GM20000 (cell line): Measurements from ENCODE around the gene IQCN.

Experiments
- DNase-seq: peaks from one replicate; pipeline ENCODE4 v3.0.0; 2012; ENCODE audit warnings: low spot score
- TF ChIP-seq, protein P1 (sequence below): IDR thresholded peaks from 2 replicates; pipeline ENCODE4 v1.5.1; 2012; ENCODE audit warnings: mild to moderate bottlenecking, control low read depth; ENCODE audit errors: extremely low read depth, missing control alignments

The IQCN gene

GRCh38 chr19:18291590-18292461, 17.6 kb upstream of the IQCN start:
- TF ChIP-seq, protein P1, sequence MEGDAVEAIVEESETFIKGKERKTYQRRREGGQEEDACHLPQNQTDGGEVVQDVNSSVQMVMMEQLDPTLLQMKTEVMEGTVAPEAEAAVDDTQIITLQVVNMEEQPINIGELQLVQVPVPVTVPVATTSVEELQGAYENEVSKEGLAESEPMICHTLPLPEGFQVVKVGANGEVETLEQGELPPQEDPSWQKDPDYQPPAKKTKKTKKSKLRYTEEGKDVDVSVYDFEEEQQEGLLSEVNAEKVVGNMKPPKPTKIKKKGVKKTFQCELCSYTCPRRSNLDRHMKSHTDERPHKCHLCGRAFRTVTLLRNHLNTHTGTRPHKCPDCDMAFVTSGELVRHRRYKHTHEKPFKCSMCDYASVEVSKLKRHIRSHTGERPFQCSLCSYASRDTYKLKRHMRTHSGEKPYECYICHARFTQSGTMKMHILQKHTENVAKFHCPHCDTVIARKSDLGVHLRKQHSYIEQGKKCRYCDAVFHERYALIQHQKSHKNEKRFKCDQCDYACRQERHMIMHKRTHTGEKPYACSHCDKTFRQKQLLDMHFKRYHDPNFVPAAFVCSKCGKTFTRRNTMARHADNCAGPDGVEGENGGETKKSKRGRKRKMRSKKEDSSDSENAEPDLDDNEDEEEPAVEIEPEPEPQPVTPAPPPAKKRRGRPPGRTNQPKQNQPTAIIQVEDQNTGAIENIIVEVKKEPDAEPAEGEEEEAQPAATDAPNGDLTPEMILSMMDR: no peak
- DNase-seq: peak; percentile 95

DNA sequence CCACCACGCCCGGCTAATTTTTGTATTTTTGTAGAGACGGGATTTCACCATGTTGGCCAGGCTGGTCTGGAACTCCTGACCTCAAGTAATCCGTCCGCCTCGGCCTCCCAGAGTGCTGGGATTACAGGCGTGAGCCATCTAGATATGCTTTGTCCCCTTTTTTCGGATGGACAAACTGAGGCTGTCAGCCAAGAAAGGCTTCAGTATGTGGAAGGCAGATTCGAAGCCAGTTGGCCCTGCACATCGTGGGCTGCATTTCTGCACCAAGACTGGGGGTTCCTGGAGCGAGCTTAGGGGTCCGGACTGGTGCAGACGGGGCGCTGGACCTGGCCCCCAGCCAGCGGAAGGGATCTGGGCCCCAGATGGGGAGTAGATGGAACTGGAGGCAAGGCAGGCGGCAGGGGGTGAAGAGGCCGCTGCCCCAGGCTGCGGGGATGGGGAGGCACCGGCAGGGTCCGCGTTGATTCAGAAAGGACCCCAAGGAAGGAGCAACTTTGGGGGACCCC, 16.8 kb upstream of the IQCN start:
- DNase-seq: peak; percentile 56
- TF ChIP-seq, protein P1: no peak

DNA sequence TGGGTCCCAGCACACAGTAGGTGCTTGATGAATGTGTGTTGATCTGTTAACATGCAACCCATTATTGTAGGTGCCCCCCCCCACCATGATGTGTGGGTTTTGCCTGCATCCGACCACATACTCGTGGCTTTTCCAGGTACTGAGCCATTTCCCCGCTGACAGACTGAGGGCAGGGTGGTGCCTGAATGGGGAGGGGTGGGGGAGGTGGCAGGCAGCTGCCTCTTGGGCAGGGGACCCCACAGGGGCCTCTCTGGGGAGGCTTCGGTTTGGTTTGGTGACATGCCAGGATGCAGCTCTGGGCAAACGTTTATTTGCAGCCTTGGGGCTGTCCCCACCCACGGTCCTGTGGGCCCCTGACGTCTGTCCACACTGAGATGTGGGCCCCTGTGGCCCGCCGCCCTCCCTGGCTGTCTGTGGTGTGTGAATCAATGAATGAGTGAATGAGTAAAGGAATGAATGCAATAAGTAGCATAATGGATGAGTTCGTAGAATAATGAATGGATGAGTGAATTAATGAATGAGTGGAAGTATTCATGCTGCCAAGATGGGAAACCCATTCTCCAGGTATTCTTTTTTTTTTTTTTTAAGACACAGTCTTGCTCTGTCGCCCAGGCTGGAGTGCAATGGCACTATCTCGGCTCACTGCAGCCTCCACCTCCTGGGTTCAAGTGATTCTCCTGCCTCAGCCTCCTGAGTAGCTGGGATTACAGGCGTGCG, 16.2 kb upstream of the IQCN start:
- TF ChIP-seq, protein P1: no peak
- peak; percentile 86 for DNase-seq

GRCh38 chr19:18289471-18290301, 15.4 kb upstream of the IQCN start:
- DNase-seq: no peak
- TF ChIP-seq, protein P1: no peak

- no peak for DNase-seq
- TF ChIP-seq, protein P1: no peak
Measured at GRCh38 chr19:18287836-18288772, 13.9 kb upstream of the IQCN start.

DNA sequence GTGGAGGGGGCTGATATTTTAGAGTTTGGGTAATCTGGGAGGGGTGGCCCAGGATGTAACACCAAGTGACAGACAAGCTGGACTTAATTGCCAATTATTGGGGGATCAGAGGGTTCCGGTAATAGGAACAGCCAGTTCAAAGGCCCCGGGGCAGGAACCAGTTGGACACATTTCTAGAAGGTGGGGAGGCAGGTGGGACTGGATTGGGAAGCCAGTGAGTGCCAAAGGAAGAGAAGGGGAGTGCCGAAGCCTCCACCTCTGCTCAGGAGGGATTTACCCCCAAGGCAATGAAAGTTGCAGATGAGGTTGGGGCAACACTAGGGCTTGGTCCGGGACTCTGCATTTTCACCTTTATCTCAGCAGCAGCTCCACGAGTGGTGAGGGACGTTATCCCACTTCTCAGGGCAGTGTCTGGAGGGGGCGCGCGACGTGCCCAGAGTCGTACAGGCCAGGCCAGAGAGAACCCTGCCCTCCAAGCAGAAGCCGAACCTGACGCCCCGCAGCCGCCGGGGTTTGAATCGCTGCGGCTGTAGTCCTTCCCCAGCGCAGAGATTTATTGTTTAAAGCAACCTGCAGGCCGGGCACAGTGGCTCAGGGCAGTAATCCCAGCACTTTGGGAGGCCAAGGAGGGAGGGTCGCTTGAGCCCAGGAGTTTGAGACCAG, 12.9 kb upstream of the IQCN start:
- TF ChIP-seq, protein P1: no peak
- no peak for DNase-seq
